Common myeloid progenitor, CD34-positive (primary cell): Measurements from ENCODE around the gene SHC2. TPM values are rescaled to one million over a fixed set of nuclear protein-coding genes. Genes with fewer than 3 reads are reported as not detected.
A peak's percentile ranks its signal among the peaks of the same experiment; 100 is the strongest.

Source experiments
- CTCF ChIA-PET: fragments of 350-600 bp; sonication (Branson Sonifier 250); formaldehyde crosslinking; loops from one replicate; lab custom pipeline; 2021; ENCODE audit warnings: antibody characterized with exemption; lab: Charles Lee
- POLR2A ChIA-PET: fragments of 350-600 bp; sonication (Branson Sonifier 250); formaldehyde crosslinking; loops from one replicate; lab custom pipeline; 2021; ENCODE audit warnings: antibody characterized with exemption; lab: Charles Lee
- DNase-seq, 3 donors: peaks; one replicate each; pipeline versions ENCODE4 v3.0.0 to v3.0.0-alpha.2; 2013
- H3K27ac ChIP-seq, 2 experiments: 1 replicate in 1 of 2; 2 replicates in 1 of 2; pipeline ENCODE4 v1.7.0; 2013; ENCODE audit warnings: inconsistent platforms in 2 of 2, low read length in 2 of 2, mild to moderate bottlenecking in 2 of 2, low read depth in 1 of 2, moderate library complexity in 1 of 2; ENCODE audit not compliant: severe bottlenecking in 2 of 2, insufficient read depth in 1 of 2, poor library complexity in 1 of 2
- H3K27me3 ChIP-seq, 5 experiments: replicated peaks in 2 of 5; 1 replicate in 3 of 5; 2 replicates in 2 of 5; pipeline versions ENCODE4 v1.6.1 to v1.7.0; 2013; ENCODE audit warnings: low read length in 4 of 5, mild to moderate bottlenecking in 2 of 5, moderate library complexity in 2 of 5, inconsistent platforms in 1 of 5; ENCODE audit not compliant: insufficient read depth in 5 of 5, control insufficient read depth in 4 of 5
- H3K36me3 ChIP-seq, 4 experiments: 1 replicate in 2 of 4; 2 replicates in 2 of 4; pipeline versions ENCODE4 v1.6.1 to v1.7.0; 2013; ENCODE audit warnings: low read length in 3 of 4, control low read depth in 1 of 4, mild to moderate bottlenecking in 1 of 4; ENCODE audit not compliant: control insufficient read depth in 4 of 4, insufficient read depth in 4 of 4
- H3K4me1 ChIP-seq, 4 experiments: 1 replicate in 3 of 4; 2 replicates in 1 of 4; pipeline versions ENCODE4 v1.6.1 to v1.7.1; 2013; ENCODE audit warnings: low read length in 3 of 4, mild to moderate bottlenecking in 3 of 4, control low read depth in 1 of 4, inconsistent platforms in 1 of 4, moderate library complexity in 1 of 4; ENCODE audit not compliant: control insufficient read depth in 4 of 4, insufficient read depth in 4 of 4; ENCODE audit errors: control extremely low read depth in 1 of 4
- H3K4me3 ChIP-seq, 7 experiments: 1 replicate in 4 of 7; 2 replicates in 3 of 7; pipeline versions ENCODE4 v1.5.1 to v1.7.0; 2013; ENCODE audit warnings: mild to moderate bottlenecking in 7 of 7, low read length in 6 of 7, moderate library complexity in 6 of 7, inconsistent platforms in 2 of 7, low read depth in 2 of 7, control low read depth in 1 of 7; ENCODE audit not compliant: insufficient read depth in 4 of 7, control insufficient read depth in 1 of 7; ENCODE audit errors: extremely low read depth in 1 of 7
- H3K9me3 ChIP-seq, 5 experiments: 1 replicate in 4 of 5; 2 replicates in 1 of 5; pipeline versions ENCODE4 v1.6.1 to v1.7.1; 2013; ENCODE audit warnings: low read length in 4 of 5, mild to moderate bottlenecking in 2 of 5, inconsistent platforms in 1 of 5, low read depth in 1 of 5, moderate library complexity in 1 of 5; ENCODE audit not compliant: control insufficient read depth in 4 of 5, insufficient read depth in 2 of 5; ENCODE audit errors: control extremely low read depth in 1 of 5
- WGBS: methylation state at CpG from one replicate; pipeline ENCODE4 v1.1.5; 2013; ENCODE audit not compliant: insufficient coverage; 5-methylcytosine and 5-hydroxymethylcytosine counted together
- polyA plus RNA-seq: library from polyadenylated mRNA; unstranded; fragments of 120-200 nt; gene quantifications from one replicate; pipeline ENCODE4 v1.2.1, GENCODE V29; 2013

Gene SHC2, protein sequence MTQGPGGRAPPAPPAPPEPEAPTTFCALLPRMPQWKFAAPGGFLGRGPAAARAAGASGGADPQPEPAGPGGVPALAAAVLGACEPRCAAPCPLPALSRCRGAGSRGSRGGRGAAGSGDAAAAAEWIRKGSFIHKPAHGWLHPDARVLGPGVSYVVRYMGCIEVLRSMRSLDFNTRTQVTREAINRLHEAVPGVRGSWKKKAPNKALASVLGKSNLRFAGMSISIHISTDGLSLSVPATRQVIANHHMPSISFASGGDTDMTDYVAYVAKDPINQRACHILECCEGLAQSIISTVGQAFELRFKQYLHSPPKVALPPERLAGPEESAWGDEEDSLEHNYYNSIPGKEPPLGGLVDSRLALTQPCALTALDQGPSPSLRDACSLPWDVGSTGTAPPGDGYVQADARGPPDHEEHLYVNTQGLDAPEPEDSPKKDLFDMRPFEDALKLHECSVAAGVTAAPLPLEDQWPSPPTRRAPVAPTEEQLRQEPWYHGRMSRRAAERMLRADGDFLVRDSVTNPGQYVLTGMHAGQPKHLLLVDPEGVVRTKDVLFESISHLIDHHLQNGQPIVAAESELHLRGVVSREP
- polyA plus RNA-seq = 0.25 TPM

DNA sequence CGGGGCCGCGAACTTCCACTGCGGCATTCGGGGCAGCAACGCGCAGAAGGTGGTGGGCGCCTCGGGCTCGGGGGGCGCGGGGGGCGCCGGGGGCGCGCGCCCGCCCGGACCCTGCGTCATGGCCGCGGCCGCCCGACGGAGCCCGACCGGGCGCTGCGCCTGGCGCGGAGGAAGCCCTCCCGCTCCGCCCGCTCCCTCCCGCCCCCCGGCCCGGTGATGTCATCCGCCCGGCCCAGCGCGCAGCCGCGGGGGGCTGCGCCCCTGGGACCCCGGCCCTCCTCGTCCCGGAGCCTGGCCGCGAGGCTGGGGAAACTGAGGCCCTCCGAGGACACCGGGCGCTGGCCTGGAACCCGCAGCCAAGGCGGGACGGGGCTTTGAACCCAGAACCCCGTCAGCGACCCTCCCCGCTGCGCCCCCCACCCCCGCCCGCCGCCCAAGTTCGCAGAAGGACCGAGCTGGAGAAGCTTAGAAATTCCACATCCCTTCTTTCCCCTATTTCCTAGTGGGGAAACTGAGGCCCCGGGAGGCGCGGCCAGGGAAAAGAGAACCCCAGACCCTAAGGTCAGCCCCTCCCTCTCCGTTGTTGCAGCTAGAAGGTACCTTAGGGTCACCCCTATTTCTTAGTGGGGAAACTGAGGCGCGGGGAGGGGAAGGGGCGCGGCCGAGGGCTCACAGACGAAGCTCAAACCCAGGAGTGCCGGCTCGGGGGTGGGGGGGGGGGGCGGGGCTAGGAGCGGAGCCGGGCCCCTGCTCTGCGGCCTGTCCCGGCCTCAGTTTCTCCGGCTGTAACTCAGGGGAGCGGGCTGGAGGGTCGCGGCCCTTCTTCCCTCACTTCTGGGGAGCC is at the start of gene SHC2:
SHC2 (minus strand) TSS at position 157 of the 844 bp plus-strand sequence; CDS start at position 120, 37 bp downstream.
- H3K27ac ChIP-seq = no peak within 1 kb of the TSS

DNA sequence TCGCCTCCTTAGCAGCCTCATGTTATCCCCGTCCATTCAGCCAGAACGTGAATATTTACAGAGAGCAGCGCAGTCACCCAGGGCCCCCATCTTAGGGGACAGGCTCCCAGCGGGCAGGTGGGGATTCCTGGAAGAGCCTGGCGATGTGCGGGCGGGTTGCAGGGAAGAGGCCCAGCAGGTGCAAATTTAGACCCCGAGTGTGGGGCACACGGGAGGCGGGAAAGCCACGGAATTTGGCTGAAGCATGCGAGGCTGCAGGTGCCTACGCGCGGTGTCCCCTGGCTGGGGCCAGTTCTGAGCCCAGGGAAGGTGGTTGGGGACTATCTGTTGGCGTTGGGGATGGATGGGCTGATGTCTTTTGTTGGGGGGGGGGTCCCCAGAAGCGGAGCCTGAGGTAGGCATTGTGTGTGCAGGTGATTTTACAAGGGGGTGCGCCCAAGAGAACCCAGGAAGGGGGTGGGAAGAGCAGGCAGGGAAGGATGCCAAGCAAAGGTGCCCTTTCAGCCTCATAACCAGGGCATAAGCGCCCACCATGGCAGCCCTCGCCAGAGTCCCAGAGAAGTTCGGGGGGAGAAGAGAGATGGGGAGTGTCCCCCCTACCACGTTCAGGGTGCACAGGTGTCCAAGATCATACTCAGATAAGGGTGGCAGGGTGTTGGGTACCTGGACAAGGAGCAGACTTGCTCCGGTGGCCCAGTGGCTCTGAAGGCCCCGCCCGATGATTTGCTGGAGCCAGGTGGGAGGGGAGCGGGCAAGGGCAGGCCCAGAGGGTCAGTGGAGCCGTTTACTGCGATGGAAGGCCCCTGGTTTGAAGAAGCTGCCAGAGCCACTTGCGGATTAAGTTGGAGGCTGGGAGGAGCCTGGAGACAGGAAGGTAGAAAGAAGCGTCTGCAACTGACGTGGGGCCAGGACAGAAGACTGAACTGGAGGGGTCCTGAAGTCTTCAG is 47.6 kb upstream of the SHC2 start:
- DNase-seq = no peak
- Histone ChIP-seq H3K27ac (no peak overlapping the region), H3K27me3 (no peaks in the 10 kb centered on the region), H3K9me3 (no peaks in the 10 kb centered on the region), H3K4me1 (peaks cover 0 to 37% (median 32%) of the 10 kb centered on the region in 4 experiments), H3K4me3 (peak overlapping the region; percentile 86 to 97 (median 93)), H3K36me3 (peaks cover 0 to 12% (median 6%) of the 10 kb centered on the region in 4 experiments)
- POLR2A ChIA-PET = no interaction called here
- CTCF ChIA-PET = interaction anchor here (1.1 to 4.3 kb wide), 2 partner anchors 13 to 22 kb away, joined by 3 to 56 read pairs; partner anchors contain the start of gene CDC34
- 74% methylated on average over 28 of the region's 32 CpGs for WGBS

More for the DNA sequence above, at the start of gene SHC2:
- 1% methylated on average over 37 of the region's 85 CpGs for WGBS
- peak within 1 kb of the TSS in 4 of 7 experiments; percentile 1 to 50 (median 10) for H3K4me3 ChIP-seq
- H3K4me1 ChIP-seq = peaks cover 0 to 12% (median 4%) of the 10 kb centered on the region in 4 experiments
- peaks cover 0 to 4% (median 0%) of the 10 kb centered on the region in 5 experiments for H3K9me3 ChIP-seq
- DNase-seq = peak in 2 of 3 donors; percentile 45 to 49
- peaks cover 0 to 54% (median 11%) of the 10 kb centered on the region in 5 experiments for H3K27me3 ChIP-seq
- no peaks in the 10 kb centered on the region for H3K36me3 ChIP-seq
- ChIA-PET POLR2A (no interaction called here), CTCF (no interaction called here)

DNA sequence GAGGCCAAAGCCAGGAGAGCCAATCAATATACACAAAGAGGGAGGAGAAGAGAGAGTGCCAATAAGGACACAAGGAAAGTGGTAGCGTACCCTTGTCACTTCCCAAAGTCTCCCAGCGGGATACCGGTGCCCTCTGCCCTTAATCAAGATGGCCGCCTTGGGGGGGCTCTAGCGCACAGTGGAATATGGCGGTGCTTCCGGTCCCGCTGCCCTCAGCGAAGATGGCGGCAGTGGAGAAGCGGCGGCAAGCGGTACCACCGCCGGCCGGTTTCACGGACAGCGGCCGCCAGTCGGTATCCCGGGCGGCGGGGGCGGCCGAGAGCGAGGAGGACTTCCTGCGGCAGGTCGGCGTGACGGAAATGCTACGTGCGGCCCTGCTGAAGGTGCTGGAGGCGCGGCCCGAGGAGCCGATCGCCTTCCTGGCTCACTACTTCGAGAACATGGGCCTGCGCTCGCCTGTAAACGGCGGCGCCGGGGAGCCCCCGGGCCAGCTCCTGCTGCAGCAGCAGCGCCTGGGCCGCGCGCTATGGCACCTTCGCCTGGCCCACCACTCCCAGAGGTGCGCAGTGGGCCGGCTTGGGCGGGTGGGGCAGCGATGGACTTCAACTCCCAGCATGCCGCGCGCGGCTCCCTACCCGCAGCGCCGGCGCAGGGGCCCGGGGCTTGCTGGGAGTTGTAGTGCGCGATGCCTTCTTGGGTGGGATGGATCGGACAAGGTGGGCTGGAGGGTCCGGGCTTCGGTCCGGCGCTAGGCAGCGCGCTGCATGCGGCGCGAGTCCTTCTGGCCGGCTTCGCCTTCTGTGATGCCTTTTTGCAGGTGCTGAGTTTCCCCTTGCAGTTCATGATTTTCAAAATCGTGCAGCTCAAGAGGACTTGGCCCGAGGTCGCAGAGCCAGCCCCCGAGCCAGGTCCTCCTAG is 46.7 kb upstream of the SHC2 start, which contains the start of gene TPGS1:
TPGS1 (plus strand) TSS at position 212 of the 918 bp plus-strand sequence; CDS start at position 222, 10 bp downstream.
- POLR2A ChIA-PET = no interaction called here
- DNase-seq = peak; percentile 69 to 100 (median 75)
- peaks cover 0 to 40% (median 32%) of the 10 kb centered on the region in 4 experiments for H3K4me1 ChIP-seq

DNA sequence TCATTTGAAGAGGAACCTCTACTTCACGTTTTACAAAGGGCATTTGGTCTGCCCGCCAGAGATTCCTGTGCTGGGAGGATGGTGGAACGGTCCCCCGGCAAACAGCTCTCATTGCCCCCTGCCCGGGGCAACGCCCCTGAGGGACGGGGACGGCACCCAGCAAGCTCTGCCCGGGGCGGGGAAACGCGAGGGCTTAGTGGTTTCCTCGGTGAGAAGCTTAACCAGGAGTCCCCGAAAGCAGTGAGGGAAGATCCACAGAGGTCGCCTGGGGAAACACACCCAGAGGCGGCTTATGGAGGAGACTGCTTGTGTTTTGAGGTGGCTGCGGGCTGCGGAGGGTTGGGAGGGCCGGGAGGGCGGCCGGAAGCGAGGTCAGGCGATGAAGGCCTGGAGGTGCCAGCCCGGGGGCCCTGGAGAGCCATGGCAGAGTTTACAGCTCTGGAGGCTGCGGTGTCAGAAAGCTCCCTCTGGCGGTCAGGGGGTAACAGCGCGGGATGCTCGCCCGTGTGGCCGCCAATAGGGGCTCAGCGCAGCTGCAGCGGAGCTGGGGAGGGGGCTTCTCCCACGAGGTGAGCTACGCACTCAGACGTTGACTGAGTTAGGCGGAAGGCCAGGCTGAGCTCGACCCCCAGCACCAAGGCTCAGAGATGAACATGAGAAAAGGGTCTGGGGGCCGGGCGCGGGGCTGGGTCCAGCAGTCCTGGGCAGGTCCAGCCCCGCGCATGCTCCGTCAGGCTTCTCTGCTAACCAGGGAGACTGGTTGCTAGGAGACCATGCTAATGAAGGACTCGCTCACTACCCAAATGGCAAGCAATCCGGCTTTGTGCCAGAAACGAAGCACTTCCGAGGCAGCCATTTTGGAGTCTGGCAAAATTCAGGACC is 45.8 kb upstream of the SHC2 start:
- Histone ChIP-seq H3K27ac (peak overlapping the region; percentile 96 to 99), H3K4me3 (peak overlapping the region; percentile 86 to 97 (median 93)), H3K27me3 (no peaks in the 10 kb centered on the region), H3K36me3 (peaks cover 0 to 12% (median 6%) of the 10 kb centered on the region in 4 experiments), H3K9me3 (no peaks in the 10 kb centered on the region), H3K4me1 (peaks cover 0 to 40% (median 30%) of the 10 kb centered on the region in 4 experiments)
- ChIA-PET POLR2A (interaction anchor here (1.2 kb wide), 1 partner anchor 18 kb away, joined by 5 read pairs; no protein-coding TSS in a partner anchor), CTCF (interaction anchor here (0.7 to 4.7 kb wide), 10 partner anchors 9 to 172 kb away, joined by 3 to 23 read pairs (median 6); partner anchors contain the start of gene CDC34)
- under 1% methylated on average over 43 of the region's 48 CpGs for WGBS
- peak; percentile 96 to 100 (median 100) for DNase-seq

More for the DNA sequence above, 46.7 kb upstream of the SHC2 start, which contains the start of gene TPGS1:
- WGBS = 1% methylated on average over 77 of the region's 81 CpGs
- H3K36me3 ChIP-seq = peaks cover 0 to 12% (median 6%) of the 10 kb centered on the region in 4 experiments
- H3K27me3 ChIP-seq = no peaks in the 10 kb centered on the region
- peak within 1 kb of the TSS; percentile 86 to 97 (median 93) for H3K4me3 ChIP-seq
- H3K27ac ChIP-seq = peak within 1 kb of the TSS; percentile 96 to 99
- H3K9me3 ChIP-seq = no peaks in the 10 kb centered on the region
- CTCF ChIA-PET = interaction anchor here (0.7 to 4.7 kb wide), 8 partner anchors 9 to 173 kb away, joined by 3 to 23 read pairs (median 6); partner anchors contain the start of gene CDC34

DNA sequence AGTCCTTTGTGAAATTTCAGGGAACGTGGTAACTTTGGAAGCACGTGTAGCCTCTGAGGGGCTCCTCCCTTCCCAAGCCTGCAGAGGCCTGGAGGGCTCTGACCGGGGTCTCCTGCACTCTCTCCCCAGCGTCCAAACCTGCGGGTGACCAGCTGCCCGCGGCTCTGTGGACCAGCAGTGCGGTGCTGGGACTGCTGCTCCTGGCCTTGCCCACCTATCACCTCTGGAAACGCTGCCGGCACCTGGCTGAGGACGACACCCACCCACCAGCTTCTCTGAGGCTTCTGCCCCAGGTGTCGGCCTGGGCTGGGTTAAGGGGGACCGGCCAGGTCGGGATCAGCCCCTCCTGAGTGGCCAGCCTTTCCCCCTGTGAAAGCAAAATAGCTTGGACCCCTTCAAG is 43.8 kb upstream of the SHC2 start:
- Histone ChIP-seq H3K36me3 (peaks cover 0 to 11% (median 5%) of the 10 kb centered on the region in 4 experiments), H3K27me3 (peaks cover 0 to 10% (median 2%) of the 10 kb centered on the region in 5 experiments), H3K4me1 (peaks cover 0 to 25% (median 15%) of the 10 kb centered on the region in 4 experiments), H3K9me3 (no peaks in the 10 kb centered on the region), H3K27ac (no peak overlapping the region), H3K4me3 (no peak overlapping the region)
- no peak for DNase-seq
- 98% methylated on average over 10 of the region's 14 CpGs for WGBS
- ChIA-PET POLR2A (no interaction called here), CTCF (interaction anchor here (4.7 kb wide), 1 partner anchor 13 kb away, joined by 23 read pairs; no protein-coding TSS in a partner anchor)
